Measurements from ENCODE around the gene ST3GAL5.

ST3GAL5 gene

DNA sequence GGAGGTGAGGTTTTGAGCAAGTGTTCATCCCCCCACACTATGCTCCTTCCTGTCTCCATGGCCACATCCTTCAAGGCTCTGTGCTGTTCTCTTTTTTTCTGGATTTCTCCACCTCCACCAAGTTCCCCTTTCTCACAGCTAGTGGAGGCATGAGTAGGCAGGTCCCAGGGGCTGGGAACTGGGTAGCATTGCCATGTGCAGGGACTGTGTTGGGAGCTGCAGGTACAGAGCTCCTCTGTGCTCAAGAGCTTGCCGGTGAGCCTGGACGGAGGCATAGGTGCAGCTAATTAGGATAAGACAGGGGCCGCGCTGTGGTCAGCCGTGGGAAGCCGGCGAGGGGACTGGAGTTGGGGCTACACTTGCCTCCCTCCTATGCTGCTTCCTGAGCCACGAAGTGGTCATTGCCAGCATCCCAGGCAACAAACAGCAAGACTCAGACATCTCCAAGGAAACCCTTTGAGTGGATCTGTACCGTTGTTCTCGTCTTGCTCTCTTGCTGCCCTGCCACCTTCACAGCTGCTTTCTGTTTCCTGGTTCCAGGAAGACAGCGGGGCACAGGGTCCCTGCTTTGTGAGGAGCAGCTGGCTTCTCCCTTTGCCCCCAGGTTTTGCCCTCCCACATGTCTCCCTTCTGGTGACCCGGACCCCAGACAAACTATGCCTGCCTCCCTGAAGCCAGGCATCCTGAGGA lies 98.1 kb downstream of the ST3GAL5 start:
- peaks cover 2% of the 10 kb centered on the region; the same call in 1 of the 2 replicates for H3K27me3 ChIP-seq (ENCODE audit: low read depth)
- no peaks in the 10 kb centered on the region for H3K4me1 ChIP-seq
- H3K9me3 ChIP-seq: no peaks in the 10 kb centered on the region
- no peak for DNase-seq (ENCODE audit: low spot score in 2 of 2)
- H3K36me3 ChIP-seq (replicated peaks): no peaks in the 10 kb centered on the region
- in situ Hi-C loops (cut with MboI; ENCODE audit: low sequenced_read_pairs): no loop called here
- H3K4me3 ChIP-seq: no peak overlapping the region

DNA sequence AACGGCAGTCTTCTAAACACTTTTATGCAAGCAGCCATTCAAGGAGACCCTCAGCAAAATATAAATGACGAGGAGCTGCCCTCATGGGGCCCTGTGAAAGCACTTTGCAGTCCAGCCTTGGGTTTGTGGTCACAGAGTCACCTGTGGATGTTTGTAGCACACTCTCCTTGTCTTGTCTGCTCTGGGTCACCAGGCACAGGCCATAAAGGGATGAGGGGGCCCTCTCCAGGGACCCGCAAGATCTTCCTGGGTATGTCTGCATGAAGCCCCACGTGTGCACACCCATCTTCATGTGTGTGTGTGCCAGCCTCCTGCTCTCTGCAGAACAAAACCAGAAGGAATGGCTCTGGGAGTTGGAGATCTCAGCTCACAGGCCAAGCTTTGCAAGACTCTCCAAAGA lies 98.8 kb downstream of the ST3GAL5 start:
- in situ Hi-C loops (cut with MboI; ENCODE audit: low sequenced_read_pairs): no loop called here
- no peaks in the 10 kb centered on the region for H3K4me1 ChIP-seq
- H3K4me3 ChIP-seq: no peak overlapping the region
- peaks cover 2% of the 10 kb centered on the region; the same call in 1 of the 2 replicates for H3K27me3 ChIP-seq (ENCODE audit: low read depth)
- no peaks in the 10 kb centered on the region for H3K36me3 ChIP-seq (replicated peaks)
- no peak for DNase-seq (ENCODE audit: low spot score in 2 of 2)
- H3K9me3 ChIP-seq: no peaks in the 10 kb centered on the region

DNA sequence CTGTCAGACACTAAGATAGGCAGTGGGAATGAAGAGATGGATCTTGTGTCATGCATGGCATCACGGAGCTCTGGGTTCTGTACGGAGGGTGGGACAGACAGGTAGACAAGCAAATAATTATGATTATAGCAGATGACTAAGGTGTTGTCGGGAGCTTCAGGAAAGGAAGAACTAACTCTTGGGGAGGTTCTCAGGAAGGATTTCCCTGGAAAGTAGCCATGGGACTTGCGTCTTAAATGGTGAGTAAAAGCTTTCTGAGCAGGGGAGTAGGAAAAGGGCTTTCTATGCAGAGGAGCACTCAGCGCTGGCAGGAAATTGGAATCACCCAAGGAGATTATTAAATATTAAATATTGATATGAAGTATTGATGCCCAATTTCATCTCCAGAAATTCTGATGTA lies 99.5 kb downstream of the ST3GAL5 start:
- in situ Hi-C loops (cut with MboI; ENCODE audit: low sequenced_read_pairs): no loop called here
- H3K4me1 ChIP-seq: no peaks in the 10 kb centered on the region

DNA sequence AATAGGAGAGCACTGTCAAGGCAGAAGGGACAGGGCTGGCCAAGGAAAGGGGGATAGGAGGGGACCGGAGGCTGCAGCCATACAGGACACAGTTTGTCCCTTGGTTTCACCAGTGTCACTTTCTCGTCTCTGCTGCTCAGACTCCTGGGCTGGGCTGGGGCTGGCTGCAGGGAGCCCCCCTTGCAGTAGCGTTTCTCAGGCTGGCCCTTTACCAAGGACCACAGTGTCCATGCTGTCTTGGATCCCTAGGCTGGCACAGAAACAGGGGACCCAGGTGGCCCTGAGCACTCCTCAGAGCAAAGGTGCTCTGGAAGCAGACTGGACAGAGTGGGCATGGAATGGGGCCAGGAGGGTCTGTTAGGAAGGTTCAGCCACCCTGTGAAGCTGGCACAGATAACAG lies 100.2 kb downstream of the ST3GAL5 start:
- no peaks in the 10 kb centered on the region for H3K36me3 ChIP-seq (replicated peaks)
- no peaks in the 10 kb centered on the region for H3K9me3 ChIP-seq
- no peaks in the 10 kb centered on the region for H3K4me1 ChIP-seq
- in situ Hi-C loops (cut with MboI; ENCODE audit: low sequenced_read_pairs): no loop called here
- peaks cover 2% of the 10 kb centered on the region; the same call in 1 of the 2 replicates for H3K27me3 ChIP-seq (ENCODE audit: low read depth)
- H3K4me3 ChIP-seq: no peak overlapping the region
- no peak for DNase-seq (ENCODE audit: low spot score in 2 of 2)

More for the DNA sequence above, 99.5 kb downstream of the ST3GAL5 start:
- H3K9me3 ChIP-seq: no peaks in the 10 kb centered on the region
- no peak for DNase-seq (ENCODE audit: low spot score in 2 of 2)
- H3K36me3 ChIP-seq (replicated peaks): no peaks in the 10 kb centered on the region
- H3K4me3 ChIP-seq: no peak overlapping the region
- peaks cover 2% of the 10 kb centered on the region; the same call in 1 of the 2 replicates for H3K27me3 ChIP-seq (ENCODE audit: low read depth)

DNA sequence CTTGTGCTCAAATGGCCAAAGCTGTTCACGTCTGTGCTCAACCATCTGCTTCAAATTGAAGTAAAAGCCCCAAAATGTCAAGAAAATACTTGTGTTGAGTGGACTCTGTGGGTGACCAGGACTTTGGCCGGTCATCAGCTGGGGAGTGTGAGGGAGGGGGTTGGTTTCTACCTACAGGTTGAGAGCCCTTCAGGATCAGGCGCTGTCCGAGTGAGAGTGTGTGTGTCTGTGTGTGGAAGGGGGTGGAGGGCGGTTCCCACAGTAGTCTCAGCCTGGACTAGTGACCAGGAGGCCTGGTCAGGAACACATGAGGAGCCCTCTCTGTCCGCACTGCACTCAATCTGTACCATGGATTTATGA lies 100.8 kb downstream of the ST3GAL5 start:
- Histone ChIP-seq H3K4me3 (no peak overlapping the region), H3K9me3 (no peaks in the 10 kb centered on the region), H3K27me3 (ENCODE audit: low read depth) (peaks cover 2% of the 10 kb centered on the region; the same call in 1 of the 2 replicates), H3K4me1 (no peaks in the 10 kb centered on the region), H3K36me3 (replicated peaks) (no peaks in the 10 kb centered on the region)
- no peak for DNase-seq (ENCODE audit: low spot score in 2 of 2)
- in situ Hi-C loops (cut with MboI; ENCODE audit: low sequenced_read_pairs): no loop called here

DNA sequence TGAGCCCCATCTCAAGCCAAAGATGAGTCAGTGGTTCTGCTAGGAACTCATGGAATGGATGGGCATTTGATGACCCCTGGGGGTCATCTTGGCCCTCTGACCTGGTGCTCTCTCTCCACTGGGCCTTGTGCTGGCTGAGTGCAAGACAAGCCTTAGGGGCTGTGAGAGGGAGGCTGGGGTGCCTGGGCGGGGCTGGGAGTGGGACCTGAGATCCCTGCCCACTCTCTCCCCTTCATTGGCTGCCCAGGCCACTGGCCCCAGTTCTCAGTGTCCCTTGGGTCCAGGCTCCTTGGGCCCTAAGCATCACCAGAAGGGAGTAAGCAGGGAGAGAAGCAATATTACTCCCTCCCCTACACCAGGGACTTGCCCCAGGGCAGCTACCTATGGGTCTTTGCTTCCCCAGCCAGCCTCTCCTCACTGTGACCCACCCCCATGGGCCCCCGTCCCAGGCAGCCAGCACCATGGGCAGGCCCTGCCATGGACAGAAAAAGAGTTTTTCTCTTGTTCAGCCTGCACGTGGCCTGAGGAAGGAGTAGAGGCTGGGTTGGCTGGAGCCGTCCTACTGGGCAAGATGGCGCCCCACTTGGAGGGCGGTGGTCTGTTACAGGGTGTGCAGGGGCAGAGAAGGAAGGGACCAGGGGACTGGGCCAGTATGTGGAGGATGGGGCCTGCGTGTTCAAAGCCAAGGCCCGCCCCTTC lies 101.4 kb downstream of the ST3GAL5 start:
- Histone ChIP-seq H3K36me3 (replicated peaks) (no peaks in the 10 kb centered on the region), H3K27me3 (ENCODE audit: low read depth) (no peaks in the 10 kb centered on the region; the same call in 1 of the 2 replicates), H3K9me3 (no peaks in the 10 kb centered on the region), H3K4me3 (no peak overlapping the region), H3K4me1 (no peaks in the 10 kb centered on the region)
- in situ Hi-C loops (cut with MboI; ENCODE audit: low sequenced_read_pairs): no loop called here
- no peak for DNase-seq (ENCODE audit: low spot score in 2 of 2)

Data from HAP-1 (cell line).